NCI-H774 (cell line): Measurements from ENCODE around the gene SLC25A4.
A peak's percentile ranks its signal among the peaks of the same experiment; 100 is the strongest.
"Not testable (repeated sequence)": the region's sequence is repeated elsewhere in the genome, so short reads cannot be mapped to it uniquely, and the experiment has no call there.

ENCODE experiments used
- DNase-seq: peaks from one replicate; lab custom pipeline; 2025; lab: John Stamatoyannopoulos, UW

Gene SLC25A4

DNA sequence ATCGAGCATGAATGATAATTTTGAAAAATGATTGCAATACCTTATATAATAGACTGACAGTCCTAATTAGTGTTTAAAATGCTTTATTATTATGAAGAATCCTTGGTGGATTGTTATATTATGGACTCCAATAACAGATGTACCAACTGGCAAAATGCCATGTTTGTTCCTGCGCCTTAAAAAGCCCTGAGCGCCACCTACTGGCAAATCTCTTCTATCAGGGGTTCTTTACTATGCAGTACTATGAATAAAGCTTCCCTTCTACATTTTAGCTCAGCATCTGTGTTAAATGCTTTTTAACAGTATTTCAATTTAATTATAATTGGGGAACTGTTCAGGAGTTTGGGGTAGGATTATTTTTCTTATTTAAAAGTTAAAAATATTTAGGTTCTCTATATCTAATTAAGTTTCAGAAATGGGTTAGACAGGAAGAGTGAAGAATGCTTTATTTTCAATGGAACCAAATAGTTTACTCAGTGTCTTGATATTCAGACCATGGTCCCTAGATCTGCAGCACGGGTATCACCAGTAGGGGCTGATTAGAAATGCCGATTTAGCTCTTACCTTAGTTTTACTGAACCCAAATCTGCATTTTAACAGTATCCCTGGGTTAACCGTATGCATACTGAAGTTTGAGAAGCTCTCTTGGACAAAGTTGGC is 40.7 kb downstream of the SLC25A4 start:
- peak; percentile 52 for DNase-seq

DNA sequence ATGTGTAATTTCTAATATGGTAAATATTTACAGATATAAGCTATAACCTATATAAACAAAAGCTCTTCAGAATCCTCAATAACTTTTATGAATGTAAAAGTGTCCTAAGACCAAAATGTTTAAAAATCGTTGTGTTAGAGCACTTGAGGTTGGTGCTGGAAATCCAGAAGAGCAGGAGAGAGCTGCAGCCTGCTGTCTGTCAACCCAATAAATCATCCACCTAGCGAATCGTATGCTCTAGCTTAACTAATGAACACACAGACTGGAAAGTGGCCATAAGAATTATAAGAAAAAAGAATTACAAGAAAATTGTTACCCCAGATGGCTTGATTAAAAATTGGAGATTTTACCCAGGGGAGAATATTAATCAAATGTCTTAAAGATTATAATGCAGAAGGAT is 43.7 kb downstream of the SLC25A4 start:
- DNase-seq: no peak

DNA sequence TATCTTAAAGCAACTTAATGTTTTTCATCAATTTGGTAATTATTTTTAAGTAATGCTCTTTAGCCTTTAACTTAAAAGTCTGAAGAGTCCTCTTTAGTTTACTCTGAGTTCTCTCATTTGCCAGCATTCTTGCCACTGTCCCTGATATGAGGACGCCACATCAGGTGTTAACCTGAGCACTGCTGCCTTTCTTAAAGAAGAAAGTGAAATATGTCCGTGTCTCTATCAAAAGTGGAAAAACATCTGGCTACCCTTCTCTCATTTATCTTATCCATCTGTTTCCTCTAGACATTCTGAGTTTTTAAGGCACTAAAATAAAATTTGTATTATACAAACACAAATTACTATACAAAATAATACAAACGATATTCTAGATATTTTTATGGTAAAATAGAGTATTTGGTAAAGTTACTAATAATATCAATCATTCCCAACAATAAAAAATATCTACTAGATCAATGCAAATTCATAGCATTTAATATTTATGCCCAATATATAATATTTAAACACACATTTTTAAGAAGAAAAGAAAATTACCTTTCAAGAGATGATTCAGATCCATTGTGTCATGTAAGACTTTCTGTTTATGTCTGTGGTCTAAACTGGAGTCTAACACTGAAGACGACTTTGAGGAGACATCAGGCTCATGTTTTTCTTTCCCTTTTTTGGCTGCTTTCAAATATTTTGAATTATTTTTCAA is 46.7 kb downstream of the SLC25A4 start:
- no peak for DNase-seq

DNA sequence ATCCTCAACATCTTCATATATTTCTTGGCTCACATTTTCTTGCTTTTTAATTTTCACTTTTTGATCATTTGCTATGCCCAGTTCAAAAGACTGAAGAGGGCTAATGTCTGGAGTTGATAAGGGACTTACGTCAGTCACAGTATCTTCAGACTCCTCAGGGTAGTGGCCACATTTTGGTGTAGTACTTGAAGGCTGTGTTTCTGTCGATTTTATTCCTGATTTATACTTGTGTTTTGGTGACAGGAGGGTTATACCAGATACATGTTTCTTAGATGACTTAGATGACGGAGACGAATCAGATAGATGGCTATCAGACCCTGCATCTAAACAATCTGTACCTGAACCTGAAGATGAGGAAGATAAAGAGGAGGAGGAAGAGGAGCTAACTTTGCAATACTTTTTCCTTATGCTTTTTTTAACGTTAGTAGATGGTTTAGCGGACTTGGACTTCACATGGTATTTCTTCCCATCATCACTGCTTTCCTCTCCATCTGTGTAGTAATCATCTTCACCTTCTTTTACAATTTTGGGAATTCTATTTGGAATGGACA is 47.3 kb downstream of the SLC25A4 start:
- no peak for DNase-seq

DNA sequence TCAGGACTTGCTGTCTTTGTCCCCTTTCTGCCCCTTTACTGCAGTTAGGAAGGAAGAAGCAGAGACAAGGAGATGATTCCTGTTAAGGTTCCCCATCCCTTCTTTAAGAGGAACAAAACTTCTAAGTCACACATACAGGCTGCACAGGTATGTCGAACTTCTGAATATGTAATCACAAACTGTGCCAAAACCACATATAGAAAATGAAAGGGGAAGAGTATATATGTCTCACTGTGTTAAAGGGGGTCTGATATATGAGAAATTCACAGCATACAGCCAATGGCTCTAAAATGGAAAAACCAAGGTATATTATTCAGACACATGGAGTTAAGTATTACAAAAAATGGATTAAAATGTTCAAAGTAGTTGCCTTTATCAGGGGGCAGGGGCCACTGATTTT is 49.0 kb downstream of the SLC25A4 start:
- no peak for DNase-seq

DNA sequence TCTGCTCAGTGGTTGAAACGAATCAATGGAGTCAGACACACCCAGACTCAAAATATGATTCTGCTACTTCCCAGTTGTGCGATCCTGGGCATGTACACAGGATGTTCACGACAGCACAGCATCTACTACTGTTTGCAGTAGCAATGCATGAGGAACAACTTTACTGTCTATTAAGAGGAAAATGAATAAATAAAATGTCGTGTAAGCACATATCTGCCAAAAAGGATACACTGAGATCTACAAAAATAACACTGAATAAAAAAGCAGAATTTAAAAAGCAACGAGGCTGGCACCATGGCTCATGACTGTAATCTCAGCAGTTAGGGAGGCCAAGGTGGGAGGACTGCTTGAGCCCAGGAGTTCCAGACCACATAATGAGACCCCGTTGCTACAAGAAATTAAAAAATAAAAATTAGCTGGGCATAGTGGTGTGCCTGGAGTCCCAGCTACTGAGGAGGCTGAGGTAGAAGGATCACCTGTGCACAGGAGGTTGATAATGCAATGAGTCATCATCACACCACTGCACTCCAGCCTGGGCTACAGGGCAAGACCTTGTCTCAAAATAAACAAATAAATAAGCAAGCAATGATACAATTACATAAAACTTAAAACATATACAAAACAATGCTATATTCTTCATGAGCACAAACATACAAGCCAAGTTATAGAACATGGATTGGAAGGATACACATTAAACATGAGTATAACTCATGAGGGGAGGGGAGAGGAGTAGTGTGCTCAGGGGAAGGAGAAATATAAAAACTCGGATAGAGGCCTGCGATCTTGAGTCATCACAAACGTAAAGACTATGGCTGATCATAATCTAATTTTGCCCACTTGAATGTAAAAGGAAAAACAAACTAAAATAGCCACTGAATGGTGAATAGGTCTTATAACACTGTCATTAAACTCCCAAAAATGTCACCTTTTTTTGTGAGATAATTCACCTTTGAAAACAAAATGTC is 52.1 kb downstream of the SLC25A4 start:
- DNase-seq: no peak

DNA sequence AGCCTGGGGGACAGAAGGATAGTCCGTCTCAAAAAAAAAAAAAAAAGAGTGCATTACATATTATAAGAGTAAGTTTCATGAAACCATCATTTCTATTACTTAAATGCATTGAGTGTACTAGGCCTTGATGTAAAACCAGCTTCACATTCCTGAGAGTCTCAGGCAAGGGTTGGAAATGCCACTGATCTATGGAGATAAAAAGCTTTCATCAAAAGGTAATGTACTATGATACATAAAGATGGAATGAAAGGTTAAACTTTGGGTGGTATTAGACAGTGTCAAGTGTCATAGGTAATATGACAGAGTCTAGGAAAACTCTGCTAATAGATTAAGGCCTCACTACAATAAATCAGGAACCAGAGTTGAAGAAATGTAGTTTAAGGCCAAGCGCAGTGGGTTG is 53.4 kb downstream of the SLC25A4 start:
- DNase-seq: no peak

DNA sequence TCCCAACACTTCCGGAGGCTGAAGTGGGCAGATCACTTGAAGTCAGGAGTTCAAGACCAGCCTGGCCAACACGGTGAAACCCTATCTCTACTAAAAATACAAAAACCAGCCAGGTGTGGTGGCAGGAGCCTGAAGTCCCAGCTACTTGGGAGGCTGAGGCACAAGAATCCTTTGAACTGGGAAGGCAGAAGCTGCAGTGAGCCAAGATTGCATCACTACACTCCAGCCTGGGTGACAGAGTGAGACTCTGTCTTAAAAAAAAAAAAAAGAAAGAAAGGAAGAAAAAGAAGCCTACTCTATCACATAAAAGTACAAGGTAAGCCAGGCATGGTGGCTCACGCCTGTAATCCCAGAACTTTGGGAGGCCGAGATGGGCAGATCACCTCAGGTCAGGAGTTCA is 55.1 kb downstream of the SLC25A4 start:
- DNase-seq: not testable (repeated sequence)
